Stimulated activated CD8-positive, alpha-beta memory T cell treated with anti-CD3 and anti-CD28 coated beads, Interleukin-4, amount 100 ng/mL, for 4 hours (primary cell): ENCODE results near the gene NVL.

ENCODE experiments used
- DNase-seq, 2 donors: peaks; one replicate each; pipeline ENCODE4 v3.0.0-alpha.2; 2020; ENCODE audit warnings: low read depth in 2 of 2, low spot score in 1 of 2

NVL gene

GRCh38 chr1:224287714-224288113 lies 42.3 kb downstream of the NVL start:
- DNase-seq, result no peak

DNA sequence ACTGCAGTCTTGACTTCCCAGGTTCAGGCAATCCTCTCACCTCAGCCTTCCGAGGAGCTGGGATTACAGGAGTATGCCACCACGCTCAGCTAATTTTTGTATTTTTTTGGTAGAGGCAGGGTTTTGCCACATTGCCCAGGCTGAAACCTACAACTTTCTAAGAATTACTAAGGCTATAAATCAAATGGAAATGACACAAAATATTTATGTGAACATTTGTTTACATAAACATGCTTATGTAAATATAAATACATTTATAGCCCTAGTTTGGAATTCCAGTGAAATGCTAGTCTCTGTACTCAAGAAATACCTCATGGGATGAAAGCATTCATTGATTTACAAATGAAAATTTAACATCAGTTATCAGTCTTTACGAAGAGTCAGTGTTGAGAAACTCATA lies 47.8 kb downstream of the NVL start:
- DNase-seq, result no peak

- DNase-seq, result no peak
Observed at GRCh38 chr1:224276771-224277487, 53.0 kb downstream of the NVL start.

- no peak for DNase-seq
Observed at GRCh38 chr1:224274970-224275626, 54.9 kb downstream of the NVL start.

DNA sequence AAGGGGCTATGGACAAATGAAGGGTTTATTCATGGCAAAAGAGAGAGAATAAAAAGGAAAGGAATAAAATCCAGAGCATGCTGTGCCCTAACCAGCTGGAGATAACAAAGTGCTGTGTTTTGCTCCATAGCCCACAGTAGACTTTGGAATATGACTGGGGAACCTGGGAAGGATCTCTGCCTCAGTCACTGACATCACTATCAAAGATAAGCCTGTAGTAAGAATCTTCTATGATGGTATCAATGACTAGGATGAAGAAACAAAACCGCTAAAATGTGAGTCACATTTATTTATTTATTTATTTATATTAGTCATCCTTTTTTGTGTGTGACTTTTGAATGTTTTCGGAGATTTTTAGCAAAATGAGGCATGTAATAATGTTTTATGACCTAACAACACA lies 56.3 kb downstream of the NVL start:
- DNase-seq, result no peak

GRCh38 chr1:224271106-224271505 lies 58.9 kb downstream of the NVL start:
- no peak for DNase-seq

- no peak for DNase-seq
Observed at GRCh38 chr1:224267925-224268324, 62.0 kb downstream of the NVL start.

GRCh38 chr1:224266915-224267856 lies 62.8 kb downstream of the NVL start:
- DNase-seq, result no peak

DNA sequence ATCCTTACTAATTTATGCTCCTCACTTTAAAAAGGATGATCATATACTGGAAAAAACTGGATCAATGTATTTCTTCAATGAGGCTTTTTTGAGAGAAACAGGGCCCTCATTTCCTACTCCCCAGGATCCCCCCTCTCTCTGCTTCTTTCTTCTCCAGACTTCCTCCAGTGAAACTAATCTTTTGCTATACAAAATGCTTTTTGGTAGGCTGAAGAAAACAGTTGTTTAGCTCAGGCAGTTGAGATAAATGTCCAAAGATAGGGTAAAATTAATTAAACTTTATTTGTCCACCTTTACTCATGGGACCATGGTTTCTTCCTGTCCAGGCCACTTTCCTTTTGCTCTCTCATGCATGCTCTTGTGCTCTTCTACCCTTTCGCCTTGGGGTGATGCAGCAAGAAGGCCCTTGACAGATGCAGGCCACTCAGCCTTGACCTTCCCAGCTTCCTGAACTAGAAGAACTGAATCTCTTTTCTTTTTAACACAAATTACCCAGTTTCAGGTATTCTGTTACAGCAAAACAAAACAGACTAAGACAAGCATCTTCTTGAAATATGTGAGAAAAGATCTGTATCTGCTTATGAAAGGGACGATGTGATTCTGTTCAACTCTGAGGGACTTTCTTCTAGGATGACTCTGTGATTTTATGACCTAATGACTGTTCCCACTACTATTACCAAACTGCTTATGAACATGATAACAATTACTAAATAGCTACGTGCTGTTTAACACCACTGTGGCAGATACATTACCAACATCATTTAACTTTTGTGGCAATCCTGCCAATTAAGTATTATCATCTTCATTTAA lies 63.7 kb downstream of the NVL start:
- no peak for DNase-seq

- no peak for DNase-seq
Observed at GRCh38 chr1:224264321-224264720, 65.7 kb downstream of the NVL start.

DNA sequence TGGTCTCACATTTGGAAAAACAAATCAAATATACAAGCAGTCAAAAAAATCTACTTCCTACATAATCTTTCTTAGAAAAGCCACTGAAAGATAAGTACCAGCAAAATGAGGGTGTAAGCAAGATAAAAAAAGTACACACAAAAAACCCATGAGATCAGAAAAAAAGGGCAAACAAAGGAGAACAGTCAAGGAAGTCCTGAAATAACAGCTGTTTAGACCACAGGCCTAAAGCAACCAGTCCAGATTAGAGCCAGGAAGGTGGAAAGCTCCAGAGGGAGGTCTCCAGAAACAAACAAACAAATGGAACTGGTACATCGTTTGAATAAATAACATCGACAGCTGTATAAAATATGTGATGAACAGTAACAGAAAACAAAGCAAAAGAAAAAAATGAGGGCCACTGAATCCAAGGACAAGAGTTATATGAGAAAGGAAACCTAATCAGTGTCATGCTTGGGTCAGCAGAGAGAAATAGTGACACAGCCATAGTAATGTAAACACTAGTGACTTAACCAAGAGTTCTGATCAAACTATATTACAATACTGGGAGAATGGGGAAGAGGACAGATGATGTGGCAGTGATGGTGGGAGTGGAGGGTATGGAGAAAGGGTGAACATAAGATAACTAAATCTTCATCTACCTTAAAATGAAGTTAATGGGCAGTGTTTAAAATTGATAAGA lies 67.5 kb downstream of the NVL start:
- DNase-seq, result no peak

DNA sequence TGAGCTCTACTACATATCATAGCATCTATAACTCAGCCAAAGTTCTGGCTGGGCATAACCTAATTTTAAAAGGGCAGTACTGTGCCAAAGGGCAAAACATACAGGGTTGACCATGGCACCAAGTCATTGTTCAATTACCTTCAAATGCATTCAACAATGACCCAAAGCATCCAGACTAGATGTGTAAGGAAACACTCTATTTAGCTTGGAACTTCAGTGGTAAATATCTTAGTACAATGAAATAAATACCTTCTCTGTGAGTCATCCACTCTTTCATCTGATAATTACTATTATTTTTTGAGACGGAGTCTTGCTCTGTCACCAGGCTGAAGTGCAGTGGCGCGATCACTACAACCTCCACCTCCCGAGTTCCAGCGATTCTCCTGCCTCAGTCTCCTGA lies 70.0 kb downstream of the NVL start:
- DNase-seq, result no peak

DNA sequence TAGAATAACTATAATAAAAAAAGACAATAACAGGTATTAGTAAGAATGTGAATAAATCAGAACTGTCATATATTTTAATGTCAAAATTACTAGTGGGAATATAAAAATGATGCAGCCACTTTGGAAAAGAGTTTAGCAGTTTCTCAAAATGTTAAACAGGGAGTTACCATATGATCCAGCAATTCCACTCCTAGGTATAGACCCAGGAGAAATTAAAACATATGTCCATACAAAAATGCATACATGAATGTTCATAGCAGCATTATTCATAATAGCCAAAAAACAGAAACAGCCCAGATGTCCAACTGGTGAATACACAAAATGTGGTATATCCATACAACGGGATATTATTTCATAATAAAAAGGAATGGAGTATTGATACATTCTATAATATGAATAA lies 71.6 kb downstream of the NVL start:
- DNase-seq, result no peak

DNA sequence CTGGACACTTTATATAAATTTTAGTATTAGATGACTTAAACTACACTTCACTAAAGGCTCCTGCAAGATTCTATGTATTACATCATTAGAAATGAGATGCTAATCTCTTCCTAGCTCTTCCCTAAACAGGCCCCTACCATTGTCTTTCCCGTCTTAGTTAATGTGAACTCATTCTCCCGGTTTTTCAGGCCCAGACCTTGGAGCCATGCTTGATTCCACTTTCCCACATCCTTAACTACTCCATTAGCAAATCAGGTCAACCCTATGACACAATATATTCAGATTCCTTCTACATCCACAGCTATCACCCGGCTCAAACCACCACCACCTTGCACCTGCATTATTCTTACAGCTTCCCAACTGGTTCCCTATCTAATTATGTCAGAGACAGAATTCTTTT lies 73.3 kb downstream of the NVL start:
- DNase-seq, result no peak

GRCh38 chr1:224253721-224254120 lies 76.3 kb downstream of the NVL start:
- no peak for DNase-seq

DNA sequence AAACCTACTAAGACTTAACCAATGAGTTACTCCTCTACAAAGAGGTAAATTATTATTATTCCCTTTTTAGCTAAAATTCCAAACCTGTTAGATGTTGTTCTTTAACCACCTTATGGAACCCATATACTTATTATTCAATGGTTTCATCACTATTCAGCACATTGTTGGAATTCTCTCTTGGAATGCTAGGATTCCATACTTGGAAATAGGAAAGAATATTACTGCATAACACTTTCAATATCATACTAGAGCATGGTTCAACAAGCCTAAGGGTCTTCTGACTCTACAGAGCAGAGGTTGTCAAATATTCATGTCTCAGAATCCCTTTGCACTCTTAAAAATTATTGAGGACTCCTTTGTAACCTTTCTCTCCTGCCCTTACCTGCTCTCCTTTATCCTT lies 77.5 kb downstream of the NVL start:
- DNase-seq, result no peak

GRCh38 chr1:224251741-224252146 lies 78.2 kb downstream of the NVL start:
- DNase-seq, result no peak

DNA sequence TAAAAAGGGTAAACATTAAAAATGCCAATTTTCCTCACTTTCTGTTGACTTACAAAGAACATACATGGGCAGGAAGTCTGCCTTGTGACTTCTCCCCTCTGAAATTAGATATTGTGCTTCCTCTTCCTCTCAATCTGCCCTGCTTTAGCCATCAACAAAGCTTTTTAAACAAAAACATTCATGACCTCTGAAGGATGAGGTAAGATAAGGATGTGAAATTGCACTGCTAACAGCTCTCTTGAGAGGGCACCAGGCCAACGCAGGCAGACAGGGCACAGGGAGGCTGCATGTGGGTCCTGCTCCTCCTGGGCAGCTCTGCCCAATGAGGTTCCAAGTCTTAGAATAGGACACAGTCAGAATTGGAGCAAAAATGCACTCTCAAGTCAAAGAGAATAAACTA lies 84.8 kb downstream of the NVL start:
- no peak for DNase-seq

DNA sequence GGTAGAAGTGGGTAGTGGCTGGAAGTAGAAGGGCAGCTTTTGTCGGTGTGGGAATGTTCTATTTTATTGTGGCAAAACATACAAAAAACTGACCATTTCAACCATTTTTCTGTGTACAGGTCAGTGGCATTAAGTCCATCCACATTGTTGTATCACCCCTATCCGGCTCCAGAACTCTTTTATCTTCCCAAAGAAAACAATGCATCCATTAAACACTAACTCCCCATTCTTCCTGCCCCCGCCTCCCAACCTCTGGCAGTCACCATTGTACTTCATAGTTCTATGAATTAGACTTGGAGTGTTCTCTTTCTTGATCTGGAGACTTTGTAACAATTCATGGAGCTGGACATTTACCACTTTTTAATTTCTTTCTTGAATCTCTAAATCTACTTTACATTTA lies 91.2 kb downstream of the NVL start:
- no peak for DNase-seq

DNA sequence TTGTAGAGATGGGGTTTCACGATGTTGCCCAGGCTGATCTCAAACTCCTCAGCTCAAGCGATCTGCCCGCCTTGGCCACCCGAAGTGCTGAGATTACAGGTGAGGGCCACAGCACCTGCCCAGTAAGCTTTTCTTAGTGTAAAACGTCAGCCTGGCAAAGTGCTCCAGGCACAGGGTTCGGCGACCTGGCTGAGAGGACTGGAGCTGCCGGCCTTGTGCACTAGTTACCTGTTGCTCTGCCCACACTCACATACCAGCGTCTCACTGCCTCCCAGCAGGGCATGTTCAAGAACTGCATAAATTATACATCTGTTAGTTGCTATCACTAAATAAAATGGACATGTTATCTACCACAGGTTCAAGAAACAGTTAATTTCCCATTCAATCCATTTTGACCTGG lies 91.8 kb downstream of the NVL start:
- DNase-seq, result no peak
